Cardiac muscle cell (in vitro differentiated cells and primary cell): ENCODE measurements around the gene SERPINI1. TPM values are rescaled to one million over a fixed set of nuclear protein-coding genes. Genes with fewer than 3 reads are reported as not detected.

Experiments used
- DNase-seq, 2 donors: peaks; one replicate each; pipeline versions ENCODE4 v3.0.0 to v3.0.0-alpha.2; 2010 to 2017; ENCODE audit warnings: low read depth in 1 of 2, low spot score in 1 of 2
- H3K27ac ChIP-seq: fragments of 200-600 bp; sonication (generic); 2 replicates; pipeline ENCODE4 v1.5.1; 2016
- H3K27me3 ChIP-seq: fragments of 200-600 bp; sonication (generic); 2 replicates; pipeline ENCODE4 v1.6.0; 2016; ENCODE audit warnings: control low read depth
- H3K36me3 ChIP-seq: fragments of 200-600 bp; sonication (generic); 2 replicates; pipeline ENCODE4 v1.5.1; 2016; ENCODE audit warnings: control low read depth
- H3K4me1 ChIP-seq: fragments of 200-600 bp; sonication (generic); 2 replicates; pipeline ENCODE4 v1.8.1; 2017; ENCODE audit warnings: low read depth, mild to moderate bottlenecking, mixed run types
- H3K4me3 ChIP-seq: fragments of 200-600 bp; sonication (generic); 2 replicates; pipeline ENCODE4 v1.5.1; 2016; ENCODE audit warnings: mild to moderate bottlenecking
- H3K9me3 ChIP-seq: fragments of 200-600 bp; sonication (generic); 2 replicates; pipeline ENCODE4 v1.5.1; 2017; ENCODE audit warnings: low read depth, mild to moderate bottlenecking, control low read depth
- polyA plus RNA-seq: library from polyadenylated mRNA; unstranded; fragments of >200 nt; fragmentation: Nextera tagmentation; extraction: Ambion mirVana; gene quantifications from 2 replicates; pipeline ENCODE4 v1.2.1, GENCODE V29; 2016
- total RNA-seq: library from RNA; depleted of rRNA; stranded (reverse); fragments of >200 nt; gene quantifications from 2 replicates; pipeline ENCODE4 v1.2.3, GENCODE V29; 2016
- TF ChIP-seq, protein P1 (sequence below): IDR thresholded peaks from 2 replicates; pipeline ENCODE4 v1.5.1; 2012; ENCODE audit warnings: low read depth, mild to moderate bottlenecking, low read length

SERPINI1 gene
- total and polyA plus RNA-seq, 2 experiments from 2014 or later, result 23.9 to 117 TPM

DNA sequence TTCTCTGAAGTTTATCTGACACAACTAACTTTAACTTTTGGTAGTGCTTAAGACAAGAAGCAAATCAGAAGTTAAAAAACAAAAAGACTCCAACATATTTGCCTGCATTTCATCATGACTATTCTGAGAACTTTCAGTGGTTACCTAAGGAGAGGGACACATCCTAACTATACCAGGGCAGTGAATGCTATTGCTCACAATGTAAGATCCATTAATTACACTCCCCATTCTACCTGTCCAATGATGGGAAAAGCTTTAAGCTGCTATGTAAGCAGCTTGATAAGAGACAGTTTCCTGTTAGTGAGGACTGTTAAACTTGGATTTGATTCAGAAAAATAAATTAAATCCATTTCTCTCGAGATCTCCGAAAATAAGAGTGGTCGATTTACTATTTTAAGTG lies 37.5 kb downstream of the SERPINI1 start:
- DNase-seq, result no peak
- H3K9me3 ChIP-seq, result no peaks in the 10 kb centered on the region
- no peaks in the 10 kb centered on the region for H3K27me3 ChIP-seq
- H3K4me3 ChIP-seq, result no peak overlapping the region
- peaks cover 8% of the 10 kb centered on the region for H3K4me1 ChIP-seq
- H3K27ac ChIP-seq, result no peak overlapping the region
- TF ChIP-seq, protein P1, sequence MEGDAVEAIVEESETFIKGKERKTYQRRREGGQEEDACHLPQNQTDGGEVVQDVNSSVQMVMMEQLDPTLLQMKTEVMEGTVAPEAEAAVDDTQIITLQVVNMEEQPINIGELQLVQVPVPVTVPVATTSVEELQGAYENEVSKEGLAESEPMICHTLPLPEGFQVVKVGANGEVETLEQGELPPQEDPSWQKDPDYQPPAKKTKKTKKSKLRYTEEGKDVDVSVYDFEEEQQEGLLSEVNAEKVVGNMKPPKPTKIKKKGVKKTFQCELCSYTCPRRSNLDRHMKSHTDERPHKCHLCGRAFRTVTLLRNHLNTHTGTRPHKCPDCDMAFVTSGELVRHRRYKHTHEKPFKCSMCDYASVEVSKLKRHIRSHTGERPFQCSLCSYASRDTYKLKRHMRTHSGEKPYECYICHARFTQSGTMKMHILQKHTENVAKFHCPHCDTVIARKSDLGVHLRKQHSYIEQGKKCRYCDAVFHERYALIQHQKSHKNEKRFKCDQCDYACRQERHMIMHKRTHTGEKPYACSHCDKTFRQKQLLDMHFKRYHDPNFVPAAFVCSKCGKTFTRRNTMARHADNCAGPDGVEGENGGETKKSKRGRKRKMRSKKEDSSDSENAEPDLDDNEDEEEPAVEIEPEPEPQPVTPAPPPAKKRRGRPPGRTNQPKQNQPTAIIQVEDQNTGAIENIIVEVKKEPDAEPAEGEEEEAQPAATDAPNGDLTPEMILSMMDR, result no peak
- no peaks in the 10 kb centered on the region for H3K36me3 ChIP-seq

DNA sequence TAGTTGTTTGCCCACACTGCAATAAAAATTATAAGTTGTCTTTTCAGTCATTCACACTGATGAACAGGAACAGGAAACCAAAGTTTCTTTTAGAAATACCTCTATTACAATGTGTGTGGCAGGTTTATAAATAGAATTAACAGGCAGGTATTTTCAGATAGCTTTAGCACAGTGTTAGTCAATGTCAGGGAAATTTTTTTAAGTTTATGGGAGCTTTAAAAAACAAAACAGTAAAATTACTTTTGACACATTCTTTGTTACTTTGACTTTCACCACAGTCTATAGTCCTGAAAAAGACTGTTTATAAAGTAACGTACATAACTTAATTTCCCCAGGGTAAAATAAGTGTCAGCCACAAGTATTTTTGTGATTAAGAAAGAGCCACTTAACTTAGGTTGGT lies 38.1 kb downstream of the SERPINI1 start:
- H3K27me3 ChIP-seq, result no peaks in the 10 kb centered on the region
- TF ChIP-seq, protein P1, result no peak
- H3K4me1 ChIP-seq, result peaks cover 8% of the 10 kb centered on the region
- H3K9me3 ChIP-seq, result no peaks in the 10 kb centered on the region
- DNase-seq, result no peak
- no peaks in the 10 kb centered on the region for H3K36me3 ChIP-seq
- H3K4me3 ChIP-seq, result no peak overlapping the region
- H3K27ac ChIP-seq, result no peak overlapping the region

DNA sequence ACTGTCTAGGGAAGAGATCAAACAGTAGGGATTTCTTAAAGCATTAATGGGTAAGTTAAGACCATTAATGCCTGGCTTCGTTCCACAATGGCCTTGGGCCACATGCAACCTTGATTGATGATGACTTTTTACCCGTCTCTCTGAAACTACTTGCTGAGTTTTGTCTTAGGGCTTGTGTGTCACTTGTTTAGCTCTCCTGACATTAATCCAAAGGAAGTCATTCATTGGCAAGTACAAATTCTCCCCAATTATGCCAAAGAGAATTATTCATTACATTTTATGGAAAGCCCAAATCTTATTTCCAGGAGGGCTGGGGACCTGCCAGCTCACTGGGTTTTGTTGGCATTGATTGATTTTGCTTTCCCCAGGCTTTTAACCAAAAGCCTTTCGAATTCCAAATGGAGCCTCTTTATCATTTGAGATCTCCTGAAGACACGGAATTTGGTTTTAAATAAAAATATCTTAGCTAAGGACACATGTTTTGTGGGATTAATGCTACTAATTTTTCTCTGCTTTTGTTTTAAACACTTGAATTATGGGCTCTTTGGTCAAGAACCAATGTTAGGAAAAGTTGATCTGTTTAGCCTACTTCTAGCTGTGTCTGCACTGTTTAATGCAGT lies 40.7 kb downstream of the SERPINI1 start:
- Histone ChIP-seq H3K4me1 (peaks cover 8% of the 10 kb centered on the region), H3K9me3 (no peaks in the 10 kb centered on the region), H3K27ac (no peak overlapping the region), H3K36me3 (no peaks in the 10 kb centered on the region), H3K4me3 (no peak overlapping the region), H3K27me3 (no peaks in the 10 kb centered on the region)
- no peak for DNase-seq
- TF ChIP-seq, protein P1, result no peak

DNA sequence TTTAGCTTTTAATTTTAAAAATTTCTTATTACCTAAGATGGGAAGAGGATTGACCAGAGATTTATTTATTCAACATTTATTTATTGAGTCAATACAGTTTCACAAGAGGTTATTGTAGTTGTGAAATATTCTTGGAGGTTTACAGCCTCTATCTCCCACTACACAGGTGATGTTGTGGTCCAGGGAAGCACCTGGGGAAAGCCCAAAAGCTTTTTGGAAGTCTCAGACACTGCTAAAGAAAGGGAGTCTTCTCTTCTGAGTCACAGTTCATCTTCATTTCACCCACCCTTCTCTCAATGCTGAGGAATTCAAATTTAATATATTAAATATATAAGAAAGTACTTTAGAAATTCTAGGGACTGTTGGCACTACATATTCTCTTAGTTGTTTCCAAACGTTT lies 41.8 kb downstream of the SERPINI1 start:
- Histone ChIP-seq H3K9me3 (no peaks in the 10 kb centered on the region), H3K4me1 (peaks cover 8% of the 10 kb centered on the region), H3K4me3 (no peak overlapping the region), H3K36me3 (no peaks in the 10 kb centered on the region), H3K27me3 (no peaks in the 10 kb centered on the region), H3K27ac (no peak overlapping the region)
- no peak for DNase-seq
- TF ChIP-seq, protein P1, result no peak

DNA sequence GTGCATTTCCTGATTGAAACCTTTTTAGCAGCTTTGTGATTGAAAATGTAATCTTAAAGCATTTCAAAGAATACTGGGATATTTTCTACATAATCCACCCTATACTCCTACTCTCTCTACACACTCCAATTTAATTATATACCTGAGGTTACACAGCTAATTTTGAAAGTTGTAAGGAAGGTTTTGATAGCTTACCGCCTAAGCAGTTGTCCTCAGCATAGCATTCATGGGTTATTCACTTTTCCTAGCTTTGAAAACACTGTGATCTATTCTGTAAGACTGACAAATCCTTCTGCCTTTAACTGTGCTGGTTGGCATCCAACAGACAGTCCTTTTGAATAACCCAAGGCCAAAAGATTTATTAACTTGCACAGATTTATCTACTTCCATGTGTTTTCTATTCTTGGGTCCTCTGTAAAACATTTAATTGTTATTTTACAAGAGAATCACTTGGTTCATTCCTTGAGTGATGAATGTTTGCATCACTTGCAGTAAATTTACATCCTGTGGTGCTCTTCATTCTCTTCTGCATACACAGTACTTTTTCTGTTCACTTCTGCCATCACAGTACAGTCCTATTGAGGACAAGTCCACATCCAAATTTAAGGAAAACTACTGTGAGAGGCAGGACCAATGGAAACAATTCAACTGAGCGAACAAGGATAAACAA lies 44.8 kb downstream of the SERPINI1 start:
- TF ChIP-seq, protein P1, result no peak
- Histone ChIP-seq H3K4me3 (no peak overlapping the region), H3K9me3 (no peaks in the 10 kb centered on the region), H3K4me1 (no peaks in the 10 kb centered on the region), H3K27ac (no peak overlapping the region), H3K27me3 (no peaks in the 10 kb centered on the region), H3K36me3 (no peaks in the 10 kb centered on the region)
- no peak for DNase-seq
